ENCODE results near the gene CACNB1.

CACNB1 gene

GRCh38 chr17:39197380-39198185, at the start of gene CACNB1:
TSS of gene CACNB1 (minus strand) at chr17:39197669. CDS start at chr17:39197495, 174 bp downstream.
- no peak for DNase-seq

- DNase-seq = no peak
Measured at GRCh38 chr17:39246274-39246673, 48.8 kb upstream of the CACNB1 start.

- peak; percentile 53 for DNase-seq
Measured at GRCh38 chr17:39244600-39245570, 47.4 kb upstream of the CACNB1 start.

GRCh38 chr17:39244016-39244599, 46.6 kb upstream of the CACNB1 start:
- DNase-seq = no peak

GRCh38 chr17:39243155-39243554, 45.7 kb upstream of the CACNB1 start:
- no peak for DNase-seq

- no peak for DNase-seq
Measured at GRCh38 chr17:39240631-39241030, 43.2 kb upstream of the CACNB1 start.

GRCh38 chr17:39239640-39240314, 42.3 kb upstream of the CACNB1 start:
- peak; percentile 50 for DNase-seq

- DNase-seq = peak; percentile 78
Measured at GRCh38 chr17:39238311-39238972, 41.0 kb upstream of the CACNB1 start.

- DNase-seq = no peak
Measured at GRCh38 chr17:39237586-39237985, 40.1 kb upstream of the CACNB1 start.

- DNase-seq = peak; percentile 40
Measured at GRCh38 chr17:39236981-39237441, 39.5 kb upstream of the CACNB1 start.

- DNase-seq = peak; percentile 40
Measured at GRCh38 chr17:39236450-39236927, 39.0 kb upstream of the CACNB1 start.

GRCh38 chr17:39235555-39236449, 38.3 kb upstream of the CACNB1 start:
- DNase-seq = peak; percentile 9

GRCh38 chr17:39231591-39232551, 34.4 kb upstream of the CACNB1 start:
- DNase-seq = no peak

GRCh38 chr17:39231091-39231561, 33.7 kb upstream of the CACNB1 start:
- DNase-seq = no peak

- DNase-seq = no peak
Measured at GRCh38 chr17:39230361-39230760, 32.9 kb upstream of the CACNB1 start.

GRCh38 chr17:39229274-39229913, 31.9 kb upstream of the CACNB1 start:
- no peak for DNase-seq

GRCh38 chr17:39227364-39227919, 30.0 kb upstream of the CACNB1 start:
- DNase-seq = no peak

- DNase-seq = no peak
Measured at GRCh38 chr17:39225959-39226683, 28.7 kb upstream of the CACNB1 start.

Data from NCI-H2081 treated with DMSO at 0.1 percent for 48 hours (cell line).